VCaP (cell line): ENCODE results near the gene BPIFB4.

Experiments
- H3K27ac ChIP-seq: fragments of 450-650 bp; 2 replicates; pipeline ENCODE4 v1.5.1; 2017
- CTCF ChIP-seq: fragments of 450-650 bp; conservative IDR thresholded peaks from 2 replicates; pipeline ENCODE4 v1.5.1; 2017; ENCODE audit warnings: mild to moderate bottlenecking, moderate library complexity

The BPIFB4 gene

GRCh38 chr20:33051333-33051732 is 28.1 kb upstream of the BPIFB4 start:
- no peak for TF ChIP-seq CTCF

GRCh38 chr20:33053291-33054106 is 25.9 kb upstream of the BPIFB4 start, which contains the start of gene BPIFB3:
BPIFB3 (plus strand) TSS chr20:33053903; CDS start chr20:33055436, 1,533 bp downstream.
- TF ChIP-seq CTCF, result no peak
- no peak within 1 kb of the TSS for H3K27ac ChIP-seq

More at GRCh38 chr20:33051333-33051732, 28.1 kb upstream of the BPIFB4 start:
- H3K27ac ChIP-seq, result no peak overlapping the region

- no peak overlapping the region for H3K27ac ChIP-seq
- TF ChIP-seq CTCF, result no peak
Observed at GRCh38 chr20:33054381-33054780, 25.1 kb upstream of the BPIFB4 start.

- TF ChIP-seq CTCF, result no peak
- no peak overlapping the region for H3K27ac ChIP-seq
Observed at GRCh38 chr20:33054791-33055190, 24.7 kb upstream of the BPIFB4 start.

GRCh38 chr20:33059136-33059535 is 20.3 kb upstream of the BPIFB4 start:
- no peak overlapping the region for H3K27ac ChIP-seq
- no peak for TF ChIP-seq CTCF

- TF ChIP-seq CTCF, result no peak
- H3K27ac ChIP-seq, result no peak overlapping the region
Observed at GRCh38 chr20:33059741-33060390, 19.6 kb upstream of the BPIFB4 start.

GRCh38 chr20:33061658-33062028 is 17.8 kb upstream of the BPIFB4 start:
- no peak overlapping the region for H3K27ac ChIP-seq

More at GRCh38 chr20:33061658-33062028, 17.8 kb upstream of the BPIFB4 start:
- TF ChIP-seq CTCF, result no peak
